CD4-positive, alpha-beta T cell treated with Interleukin-21 for 1 hour (primary cell): ENCODE results near the gene GPAT2.
"Not testable (repeated sequence)": the region's sequence is repeated elsewhere in the genome, so short reads cannot be mapped to it uniquely, and the experiment has no call there.

ENCODE experiments used
- DNase-seq: peaks from one replicate; pipeline ENCODE4 v3.0.0-alpha.2; 2020

The GPAT2 gene

GRCh38 chr2:96022701-96023447, 11.8 kb downstream of the GPAT2 start:
- DNase-seq = peak; percentile 77

- DNase-seq = not testable (repeated sequence)
These were observed 12.6 kb downstream of the GPAT2 start for GRCh38 chr2:96022126-96022525.

GRCh38 chr2:96021142-96021541, 13.6 kb downstream of the GPAT2 start:
- not testable (repeated sequence) for DNase-seq

- not testable (repeated sequence) for DNase-seq
These were observed 14.7 kb downstream of the GPAT2 start for GRCh38 chr2:96019909-96020590.

DNA sequence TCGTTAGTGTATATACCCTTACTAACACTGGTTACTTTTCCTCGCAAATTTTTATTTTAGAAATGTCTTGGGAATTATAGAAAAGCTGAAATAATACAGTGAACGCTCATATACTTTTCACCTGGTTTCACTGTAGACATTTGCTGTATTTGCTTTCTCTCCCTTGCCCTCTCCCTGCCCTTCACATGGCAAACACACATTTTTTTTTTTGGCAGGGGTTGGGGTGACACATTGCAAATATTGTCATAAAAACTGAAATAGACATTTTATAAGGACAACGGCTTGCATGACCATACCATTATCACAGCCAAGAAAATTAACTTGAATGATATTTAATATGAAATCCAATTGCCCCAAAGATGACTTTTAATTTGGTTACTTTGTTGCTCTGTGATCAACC, 18.4 kb downstream of the GPAT2 start:
- not testable (repeated sequence) for DNase-seq

GRCh38 chr2:96012792-96013264, 21.9 kb downstream of the GPAT2 start:
- not testable (repeated sequence) for DNase-seq

DNA sequence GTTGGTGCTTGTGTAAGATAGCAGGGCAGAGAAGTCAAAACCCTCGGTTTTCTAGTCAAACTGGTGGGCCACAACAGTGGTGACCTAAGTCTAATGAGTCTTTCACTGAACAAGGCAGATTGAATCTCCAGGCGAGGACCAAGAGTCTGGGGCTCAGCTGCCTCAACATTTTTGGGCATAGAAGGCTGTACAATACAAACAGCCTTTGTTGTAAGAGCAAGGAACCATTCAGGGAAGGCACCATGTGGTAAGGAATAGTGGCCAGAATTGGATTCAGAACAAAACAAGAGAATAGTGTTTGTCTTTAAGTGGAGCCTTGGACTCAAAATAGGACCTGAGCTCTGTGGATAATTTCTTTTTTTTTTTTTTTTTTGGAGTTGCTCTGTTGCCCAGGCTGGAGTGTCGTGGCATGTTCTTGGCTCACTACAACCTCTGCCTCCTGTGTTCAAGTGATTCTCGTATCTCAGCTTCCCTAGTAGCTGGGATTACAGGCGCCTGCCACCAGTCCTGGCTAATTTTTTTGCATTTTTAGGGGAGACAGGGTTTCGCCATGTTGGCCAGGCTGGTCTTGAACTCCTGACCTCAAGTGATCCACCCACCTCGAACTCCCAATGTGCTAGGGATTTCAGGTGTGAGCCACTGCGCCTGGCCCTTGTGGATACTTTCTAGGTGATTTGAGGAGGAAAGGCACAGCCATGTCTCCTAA, 22.5 kb downstream of the GPAT2 start:
- not testable (repeated sequence) for DNase-seq

GRCh38 chr2:96011129-96011455, 23.6 kb downstream of the GPAT2 start:
- DNase-seq = peak; percentile 33

DNA sequence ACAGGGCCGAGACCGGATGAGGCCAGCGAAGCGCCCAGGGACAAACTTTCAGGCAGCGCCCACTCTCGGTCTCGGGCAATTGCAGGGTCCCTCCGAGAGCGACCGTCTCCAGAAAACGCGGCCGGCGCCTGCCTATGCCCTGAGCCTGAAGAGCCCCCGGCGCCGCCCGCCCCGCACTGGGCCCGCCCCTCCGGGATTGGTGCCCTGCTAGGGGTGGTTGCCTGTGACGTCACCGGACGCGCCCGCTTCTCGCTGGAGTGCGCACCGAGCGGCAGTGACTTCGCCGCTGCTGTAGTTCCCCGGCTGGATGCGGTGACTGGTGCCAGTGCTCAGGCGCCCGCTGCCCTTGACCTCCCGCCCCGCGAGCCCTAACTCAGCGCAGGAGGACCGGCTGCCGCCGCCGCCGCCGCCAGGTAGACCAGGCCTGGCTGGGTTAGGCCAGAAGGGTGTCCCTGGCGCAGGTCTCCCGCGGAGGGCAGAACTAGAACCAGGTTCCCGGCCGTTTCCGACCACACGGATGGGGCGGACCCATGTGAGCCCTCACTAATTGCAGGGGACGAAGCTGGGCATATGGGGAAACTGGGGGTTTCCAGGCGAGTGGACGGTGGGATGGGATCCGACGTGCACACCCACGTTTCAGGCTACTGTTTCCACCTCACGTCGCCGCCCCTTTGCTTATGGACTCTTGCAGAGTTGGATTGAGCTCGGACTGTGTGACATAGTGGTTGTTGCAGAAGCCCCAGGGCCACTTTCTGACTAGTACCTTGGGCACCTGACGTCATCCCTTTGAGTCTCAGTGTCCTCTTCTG, 24.2 kb downstream of the GPAT2 start:
- peak; percentile 95 for DNase-seq

GRCh38 chr2:96009833-96010232, 24.9 kb downstream of the GPAT2 start:
- DNase-seq = not testable (repeated sequence)

DNA sequence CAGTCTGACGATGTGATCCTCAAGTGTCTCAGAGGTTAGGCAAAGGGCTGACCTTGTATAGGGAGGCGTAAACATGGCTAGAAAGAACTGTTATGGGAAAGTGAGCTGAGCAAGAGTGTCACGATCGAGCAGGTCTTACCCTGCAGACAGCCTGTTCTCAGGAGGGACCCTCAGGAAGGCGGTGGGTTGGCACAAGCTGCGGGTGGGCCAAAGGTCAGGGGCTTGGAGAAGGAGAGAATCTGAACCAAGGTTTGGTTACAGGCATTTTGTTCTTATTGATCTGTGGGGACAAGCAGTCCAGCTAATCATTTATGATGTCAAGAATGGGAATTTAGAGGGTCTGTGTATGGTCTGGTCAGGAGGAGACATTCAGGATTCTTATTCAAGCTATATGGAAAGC, 26.7 kb downstream of the GPAT2 start:
- DNase-seq = not testable (repeated sequence)

- not testable (repeated sequence) for DNase-seq
These were observed 28.5 kb downstream of the GPAT2 start for GRCh38 chr2:96006248-96006647.

DNA sequence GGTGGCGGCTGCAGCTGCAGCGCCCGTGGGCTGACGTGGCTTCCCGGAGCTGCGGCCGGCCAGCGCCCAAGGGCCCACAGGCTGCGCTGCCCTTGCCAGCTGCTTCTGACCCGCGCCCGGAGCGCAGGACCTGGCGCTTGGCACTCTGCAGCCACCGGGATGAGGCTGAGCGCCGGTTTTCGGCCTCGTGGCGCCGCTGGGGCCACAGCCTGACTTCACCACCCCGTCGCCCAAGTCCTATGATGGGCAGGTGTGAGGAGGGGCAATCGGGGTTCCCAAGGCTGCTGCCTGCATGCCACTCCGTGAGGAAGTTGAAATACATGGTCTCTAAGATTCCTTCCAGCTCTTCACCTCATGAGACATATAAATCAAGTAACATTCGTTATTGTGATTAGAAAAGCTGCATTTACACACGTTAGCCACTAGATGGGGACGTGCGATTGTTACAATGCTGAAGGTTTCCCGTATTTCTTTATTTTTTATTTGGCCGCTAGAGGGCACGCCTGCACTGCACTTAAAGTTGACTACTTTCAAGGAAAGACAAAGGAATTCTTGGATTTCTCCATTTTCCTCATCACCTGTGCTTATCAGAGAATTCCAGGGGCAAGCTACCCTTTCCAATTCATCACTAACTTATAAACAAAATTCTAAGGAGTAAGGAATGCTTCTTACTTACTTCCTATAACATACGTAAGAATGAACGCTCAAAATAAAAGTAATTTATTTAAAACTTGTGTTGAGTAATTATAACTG, 42.0 kb downstream of the GPAT2 start:
- DNase-seq = peak; percentile 80

GRCh38 chr2:95992102-95992501, 42.6 kb downstream of the GPAT2 start:
- peak; percentile 38 for DNase-seq

GRCh38 chr2:95991351-95992094, 43.2 kb downstream of the GPAT2 start, which contains the start of gene ANKRD36C:
ANKRD36C (minus strand) TSS chr2:95991824; CDS start chr2:95991708, 116 bp downstream.
- DNase-seq = peak; percentile 49

- DNase-seq = peak; percentile 18
These were observed 43.8 kb downstream of the GPAT2 start for GRCh38 chr2:95990884-95991283.
